ENCODE measurements around the gene IQGAP1.
"Not testable (repeated sequence)": the region's sequence is repeated elsewhere in the genome, so short reads cannot be mapped to it uniquely, and the experiment has no call there.

The IQGAP1 gene

GRCh38 chr15:90402767-90403166 lies 14.7 kb downstream of the IQGAP1 start:
- TF ChIP-seq POLR2A (IDR thresholded peaks at IDR 0.05; ENCODE audit: low read depth, low read length) (no peak), POLR2AphosphoS5 (IDR thresholded peaks at IDR 0.05; ENCODE audit: low read depth, low read length) (no peak), POU2F2 (IDR thresholded peaks at IDR 0.05; ENCODE audit: low read depth, low read length) (no peak), TAF1 (IDR thresholded peaks at IDR 0.05; ENCODE audit: low read depth, low read length) (no peak), SPI1 (IDR thresholded peaks at IDR 0.05; ENCODE audit: low read depth, low read length) (no peak), PAX5 (IDR thresholded peaks at IDR 0.05; ENCODE audit: insufficient read depth, low read length, severe bottlenecking) (no peak)
- no peak for FAIRE-seq
- no peak for DNase-seq (ENCODE audit: insufficient read length, low spot score)

- no peak for TF ChIP-seq PAX5 (IDR thresholded peaks at IDR 0.05; ENCODE audit: insufficient read depth, low read length, severe bottlenecking)
- TF ChIP-seq POLR2AphosphoS5 (IDR thresholded peaks at IDR 0.05; ENCODE audit: low read depth, low read length) = no peak
- no peak for TF ChIP-seq POU2F2 (IDR thresholded peaks at IDR 0.05; ENCODE audit: low read depth, low read length)
- no peak for TF ChIP-seq POLR2A (IDR thresholded peaks at IDR 0.05; ENCODE audit: low read depth, low read length)
- no peak for TF ChIP-seq TAF1 (IDR thresholded peaks at IDR 0.05; ENCODE audit: low read depth, low read length)
- no peak for TF ChIP-seq SPI1 (IDR thresholded peaks at IDR 0.05; ENCODE audit: low read depth, low read length)
Observed at GRCh38 chr15:90405055-90405607, 17.1 kb downstream of the IQGAP1 start.

DNA sequence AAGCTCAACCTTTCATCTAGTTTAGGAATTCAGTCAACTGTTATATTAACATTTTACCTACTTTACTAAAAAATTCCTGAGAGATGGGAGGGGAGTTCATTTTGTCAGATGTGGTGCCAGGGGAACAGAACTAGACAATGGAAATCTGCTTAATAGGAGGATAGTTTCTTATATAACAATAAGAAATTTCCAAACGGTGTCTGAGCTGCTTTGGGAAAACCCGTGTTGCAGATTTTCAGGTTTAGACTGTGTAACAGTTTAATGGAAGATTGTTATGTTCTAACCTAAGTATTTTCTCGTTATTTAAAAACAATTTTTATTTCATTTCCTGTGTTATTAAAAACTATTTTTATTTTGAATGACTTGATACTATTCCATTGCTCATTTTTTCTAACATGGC lies 19.3 kb downstream of the IQGAP1 start:
- DNase-seq (ENCODE audit: insufficient read length, low spot score) = no peak
- no peak for TF ChIP-seq POLR2A (IDR thresholded peaks at IDR 0.05; ENCODE audit: low read depth, low read length)
- TF ChIP-seq PAX5 (IDR thresholded peaks at IDR 0.05; ENCODE audit: insufficient read depth, low read length, severe bottlenecking) = no peak
- no peak for TF ChIP-seq POLR2AphosphoS5 (IDR thresholded peaks at IDR 0.05; ENCODE audit: low read depth, low read length)
- no peak for TF ChIP-seq POU2F2 (IDR thresholded peaks at IDR 0.05; ENCODE audit: low read depth, low read length)
- TF ChIP-seq SPI1 (IDR thresholded peaks at IDR 0.05; ENCODE audit: low read depth, low read length) = no peak
- TF ChIP-seq TAF1 (IDR thresholded peaks at IDR 0.05; ENCODE audit: low read depth, low read length) = no peak
- no peak for FAIRE-seq

More at GRCh38 chr15:90405055-90405607, 17.1 kb downstream of the IQGAP1 start:
- DNase-seq (ENCODE audit: insufficient read length, low spot score) = no peak
- no peak for FAIRE-seq

DNA sequence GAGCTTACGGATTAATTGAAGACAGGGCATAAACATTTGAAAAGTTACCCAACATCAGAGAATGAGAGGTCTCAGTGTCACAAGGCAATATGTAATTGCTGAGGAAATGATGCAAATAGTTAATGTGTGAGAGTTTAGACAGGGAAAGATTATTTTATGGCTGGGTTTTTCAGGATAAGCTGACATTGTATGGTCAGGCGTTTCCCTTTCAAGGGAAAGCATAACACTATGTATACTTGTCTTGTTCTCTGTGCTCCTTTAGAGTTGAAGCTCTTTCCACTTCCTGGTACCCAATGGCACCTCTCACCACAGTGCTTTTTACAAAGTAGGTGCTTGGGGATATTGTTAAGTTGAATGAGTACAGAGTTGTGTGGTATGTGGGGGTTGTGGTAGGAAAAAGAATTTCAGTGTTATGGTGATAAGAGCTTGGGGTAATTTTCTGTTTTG lies 19.9 kb downstream of the IQGAP1 start:
- no peak for TF ChIP-seq PAX5 (IDR thresholded peaks at IDR 0.05; ENCODE audit: insufficient read depth, low read length, severe bottlenecking)
- TF ChIP-seq SPI1 (IDR thresholded peaks at IDR 0.05; ENCODE audit: low read depth, low read length) = no peak
- TF ChIP-seq POLR2AphosphoS5 (IDR thresholded peaks at IDR 0.05; ENCODE audit: low read depth, low read length) = no peak
- TF ChIP-seq POU2F2 (IDR thresholded peaks at IDR 0.05; ENCODE audit: low read depth, low read length) = no peak
- TF ChIP-seq POLR2A (IDR thresholded peaks at IDR 0.05; ENCODE audit: low read depth, low read length) = no peak
- no peak for TF ChIP-seq TAF1 (IDR thresholded peaks at IDR 0.05; ENCODE audit: low read depth, low read length)
- DNase-seq (ENCODE audit: insufficient read length, low spot score) = no peak
- no peak for FAIRE-seq

DNA sequence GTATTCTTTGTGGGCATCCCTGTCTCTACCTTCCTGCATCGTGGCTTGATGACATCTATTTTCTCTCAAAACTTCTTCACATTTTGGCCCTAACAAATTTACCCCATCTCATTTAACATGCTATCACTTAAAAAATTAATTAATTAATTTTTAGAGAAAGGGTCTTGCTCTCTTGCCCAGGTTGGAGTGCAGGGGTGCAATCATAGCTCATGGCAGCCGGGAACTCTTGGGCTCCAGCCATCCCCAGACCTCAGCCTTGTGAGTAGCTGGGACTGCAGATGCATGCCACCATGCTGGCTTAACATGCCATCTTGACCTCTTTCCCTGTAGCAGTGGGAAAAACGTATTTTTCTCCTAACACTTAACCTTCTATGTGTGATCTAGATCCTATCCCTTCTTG lies 20.6 kb downstream of the IQGAP1 start:
- no peak for FAIRE-seq
- DNase-seq (ENCODE audit: insufficient read length, low spot score) = no peak
- no peak for TF ChIP-seq POLR2AphosphoS5 (IDR thresholded peaks at IDR 0.05; ENCODE audit: low read depth, low read length)
- TF ChIP-seq POU2F2 (IDR thresholded peaks at IDR 0.05; ENCODE audit: low read depth, low read length) = no peak
- no peak for TF ChIP-seq TAF1 (IDR thresholded peaks at IDR 0.05; ENCODE audit: low read depth, low read length)
- no peak for TF ChIP-seq SPI1 (IDR thresholded peaks at IDR 0.05; ENCODE audit: low read depth, low read length)
- no peak for TF ChIP-seq POLR2A (IDR thresholded peaks at IDR 0.05; ENCODE audit: low read depth, low read length)
- TF ChIP-seq PAX5 (IDR thresholded peaks at IDR 0.05; ENCODE audit: insufficient read depth, low read length, severe bottlenecking) = no peak

GRCh38 chr15:90409587-90409986 lies 21.5 kb downstream of the IQGAP1 start:
- DNase-seq (ENCODE audit: insufficient read length, low spot score); FAIRE-seq: not testable (repeated sequence)

DNA sequence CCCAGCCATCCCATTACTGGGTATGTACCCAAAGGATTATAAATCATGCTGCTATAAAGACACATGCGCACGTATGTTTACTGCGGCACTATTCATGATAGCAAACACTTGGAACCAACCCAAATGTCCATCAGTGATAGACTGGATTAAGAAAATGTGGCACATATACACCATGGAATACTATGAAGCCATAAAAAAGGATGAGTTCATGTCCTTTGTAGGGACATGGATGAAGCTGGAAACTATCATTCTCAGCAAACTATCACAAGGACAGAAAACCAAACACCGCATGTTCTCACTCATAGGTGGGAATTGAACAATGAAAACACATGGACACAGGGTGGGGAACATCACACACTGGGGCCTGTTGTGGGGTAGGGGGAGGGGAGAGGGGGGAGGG lies 22.3 kb downstream of the IQGAP1 start:
- FAIRE-seq; DNase-seq (ENCODE audit: insufficient read length, low spot score): not testable (repeated sequence)

- DNase-seq (ENCODE audit: insufficient read length, low spot score) (no peak), FAIRE-seq (no peak)
- no peak for TF ChIP-seq POU2F2 (IDR thresholded peaks at IDR 0.05; ENCODE audit: low read depth, low read length)
- no peak for TF ChIP-seq SPI1 (IDR thresholded peaks at IDR 0.05; ENCODE audit: low read depth, low read length)
- no peak for TF ChIP-seq PAX5 (IDR thresholded peaks at IDR 0.05; ENCODE audit: insufficient read depth, low read length, severe bottlenecking)
- TF ChIP-seq POLR2A (IDR thresholded peaks at IDR 0.05; ENCODE audit: low read depth, low read length) = no peak
- no peak for TF ChIP-seq POLR2AphosphoS5 (IDR thresholded peaks at IDR 0.05; ENCODE audit: low read depth, low read length)
- no peak for TF ChIP-seq TAF1 (IDR thresholded peaks at IDR 0.05; ENCODE audit: low read depth, low read length)
Observed at GRCh38 chr15:90411176-90411575, 23.1 kb downstream of the IQGAP1 start.

DNA sequence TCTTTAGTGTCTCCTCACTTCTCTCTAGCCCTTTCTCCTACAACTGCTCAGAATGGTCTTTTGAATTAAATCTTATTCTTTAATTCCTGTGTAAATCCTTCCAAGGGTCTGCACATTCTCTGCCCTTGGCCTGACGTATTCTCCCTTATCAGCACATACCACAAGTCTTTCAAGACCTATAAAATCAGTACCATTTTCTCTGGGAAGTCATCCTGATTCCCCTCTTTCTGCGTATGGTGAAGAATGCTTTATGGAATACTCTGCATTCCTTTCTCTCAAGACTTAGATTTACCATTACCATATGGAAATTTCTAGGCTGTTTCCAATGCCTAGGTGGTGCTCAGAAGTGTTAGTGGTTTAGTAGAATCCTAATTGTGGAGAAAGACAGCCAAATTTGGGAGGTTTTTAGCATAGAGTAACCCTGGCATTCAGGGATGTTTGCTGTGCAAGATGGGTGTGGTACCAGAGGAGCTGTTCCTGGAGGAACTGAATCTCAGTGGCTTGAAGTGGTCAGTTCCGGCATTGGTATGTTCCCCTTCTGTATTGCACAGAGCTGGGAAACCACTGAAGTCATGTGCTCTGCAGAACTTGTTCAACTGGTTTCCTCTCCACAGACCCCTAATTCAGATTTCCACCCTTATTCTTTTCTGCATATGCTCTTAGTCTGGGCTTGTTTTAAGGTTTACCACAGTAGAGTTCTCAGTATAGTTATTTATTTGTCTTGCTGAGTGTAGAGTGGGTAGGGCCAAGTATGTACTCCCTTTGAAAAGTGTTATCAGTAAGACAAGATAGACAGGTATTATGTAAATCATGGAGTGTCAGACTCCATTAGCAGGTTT lies 24.5 kb downstream of the IQGAP1 start:
- DNase-seq (ENCODE audit: insufficient read length, low spot score) = no peak
- peak; percentile 89 for FAIRE-seq
- TF ChIP-seq SPI1 (IDR thresholded peaks at IDR 0.05; ENCODE audit: low read depth, low read length) (peak; percentile 90), POLR2AphosphoS5 (IDR thresholded peaks at IDR 0.05; ENCODE audit: low read depth, low read length) (no peak)

Measured in GM12891 (cell line).